ENCODE results near the gene IST1.
"Not testable (repeated sequence)": the region's sequence is repeated elsewhere in the genome, so short reads cannot be mapped to it uniquely, and the experiment has no call there.

IST1 gene

GRCh38 chr16:71894921-71895678 lies at the start of gene IST1:
TSS of gene IST1 (plus strand) at chr16:71895531. CDS start at chr16:71915641, 20,110 bp downstream.
- DNase-seq: peak; percentile 97

GRCh38 chr16:71845639-71846430 lies 49.5 kb upstream of the IST1 start, which contains the start of gene ATXN1L:
TSS of gene ATXN1L (plus strand) at chr16:71845976. CDS start at chr16:71849741, 3,765 bp downstream.
- peak; percentile 78 for DNase-seq

GRCh38 chr16:71846431-71846830 lies 48.9 kb upstream of the IST1 start:
- no peak for DNase-seq

- DNase-seq: no peak
Measured at GRCh38 chr16:71847096-71847495, 48.2 kb upstream of the IST1 start.

GRCh38 chr16:71848622-71849021 lies 46.7 kb upstream of the IST1 start:
- no peak for DNase-seq

GRCh38 chr16:71851746-71852145 lies 43.6 kb upstream of the IST1 start:
- DNase-seq: no peak

GRCh38 chr16:71852158-71852557 lies 43.2 kb upstream of the IST1 start:
- no peak for DNase-seq

- DNase-seq: no peak
Measured at GRCh38 chr16:71852561-71852960, 42.8 kb upstream of the IST1 start.

- DNase-seq: no peak
Measured at GRCh38 chr16:71853413-71853812, 41.9 kb upstream of the IST1 start.

GRCh38 chr16:71854369-71854948 lies 40.9 kb upstream of the IST1 start:
- DNase-seq: no peak

- no peak for DNase-seq
Measured at GRCh38 chr16:71855937-71856662, 39.2 kb upstream of the IST1 start.

GRCh38 chr16:71859762-71860521 lies 35.4 kb upstream of the IST1 start:
- DNase-seq: no peak

GRCh38 chr16:71863995-71864394 lies 31.3 kb upstream of the IST1 start:
- DNase-seq: no peak

GRCh38 chr16:71865173-71865863 lies 30.0 kb upstream of the IST1 start:
- no peak for DNase-seq

GRCh38 chr16:71867175-71867574 lies 28.2 kb upstream of the IST1 start:
- DNase-seq: not testable (repeated sequence)

- peak; percentile 59 for DNase-seq
Measured at GRCh38 chr16:71867939-71868338, 27.4 kb upstream of the IST1 start.

- no peak for DNase-seq
Measured at GRCh38 chr16:71869089-71869488, 26.2 kb upstream of the IST1 start.

GRCh38 chr16:71870818-71871217 lies 24.5 kb upstream of the IST1 start:
- no peak for DNase-seq

- no peak for DNase-seq
Measured at GRCh38 chr16:71873199-71873598, 22.1 kb upstream of the IST1 start.

GRCh38 chr16:71878911-71879310 lies 16.4 kb upstream of the IST1 start:
- no peak for DNase-seq

GRCh38 chr16:71880176-71880575 lies 15.2 kb upstream of the IST1 start:
- DNase-seq: no peak
